Parathyroid adenoma (tissue), 2 donors: ENCODE results near the gene TDP2.
"Not testable (repeated sequence)": the region's sequence is repeated elsewhere in the genome, so short reads cannot be mapped to it uniquely, and the experiment has no call there.

Source experiments
- H2AFZ ChIP-seq: fragments of 300-600 bp; sonication (generic); one replicate; pipeline ENCODE4 v1.7.0; 2017; ENCODE audit warnings: antibody characterized with exemption, mild to moderate bottlenecking
- H3K27ac ChIP-seq: fragments of 300-600 bp; sonication (generic); one replicate; pipeline ENCODE4 v1.7.0; 2017
- H3K27me3 ChIP-seq: fragments of 300-600 bp; sonication (generic); one replicate; pipeline ENCODE4 v1.7.0; 2017; ENCODE audit warnings: low read length; ENCODE audit not compliant: control insufficient read depth, insufficient read depth
- H3K36me3 ChIP-seq: fragments of 300-600 bp; sonication (generic); one replicate; pipeline ENCODE4 v1.7.0; 2017; ENCODE audit warnings: low read length; ENCODE audit not compliant: control insufficient read depth, insufficient read depth
- H3K4me1 ChIP-seq: fragments of 300-600 bp; sonication (generic); one replicate; pipeline ENCODE4 v1.7.0; 2017; ENCODE audit warnings: control low read depth
- H3K4me2 ChIP-seq: fragments of 300-600 bp; sonication (generic); one replicate; pipeline ENCODE4 v1.7.0; 2017; ENCODE audit warnings: low read length
- H3K4me3 ChIP-seq: fragments of 300-600 bp; sonication (generic); one replicate; pipeline ENCODE4 v1.7.0; 2017; ENCODE audit warnings: low read depth, low read length
- H3K79me2 ChIP-seq: fragments of 300-600 bp; sonication (generic); one replicate; pipeline ENCODE4 v1.7.0; 2017; ENCODE audit warnings: control low read depth
- H3K9ac ChIP-seq: fragments of 300-600 bp; sonication (generic); one replicate; pipeline ENCODE4 v1.7.0; 2017; ENCODE audit warnings: mild to moderate bottlenecking
- H3K9me3 ChIP-seq: fragments of 300-600 bp; sonication (generic); one replicate; pipeline ENCODE4 v1.7.0; 2017; ENCODE audit warnings: low read length; ENCODE audit not compliant: control insufficient read depth
- TF ChIP-seq, protein P1 (sequence below): fragments of 300-600 bp; sonication (generic); IDR thresholded peaks from one replicate; pipeline ENCODE4 v1.7.0; 2017; ENCODE audit warnings: antibody characterized with exemption, mild to moderate bottlenecking
- donor health status: primary hyperparathyroidism.

Gene TDP2

DNA sequence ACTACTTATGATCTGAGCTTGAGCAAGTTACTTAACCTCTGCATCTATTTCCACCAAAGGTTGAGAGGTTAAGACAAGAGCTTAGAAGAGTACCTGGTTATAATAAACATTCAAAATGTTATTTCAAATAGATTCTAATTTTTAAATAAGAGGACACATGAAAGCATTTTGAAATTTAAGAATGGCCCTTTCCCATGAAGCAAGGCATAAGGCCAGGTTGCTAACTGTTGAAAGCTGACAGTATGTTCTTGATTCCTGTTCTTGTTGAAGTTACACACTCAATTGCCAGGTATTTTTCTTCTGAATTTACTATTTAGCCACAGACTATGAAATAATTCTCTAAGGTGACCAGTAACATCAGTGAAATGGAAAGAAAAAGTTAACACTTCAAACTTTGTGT lies 37.8 kb upstream of the TDP2 start:
- H3K36me3 ChIP-seq, result no peaks in the 10 kb centered on the region
- H3K4me2 ChIP-seq, result no peak overlapping the region
- no peaks in the 10 kb centered on the region for H3K27me3 ChIP-seq
- H3K4me1 ChIP-seq, result no peaks in the 10 kb centered on the region
- H3K9ac ChIP-seq, result no peak overlapping the region
- TF ChIP-seq, protein P1, sequence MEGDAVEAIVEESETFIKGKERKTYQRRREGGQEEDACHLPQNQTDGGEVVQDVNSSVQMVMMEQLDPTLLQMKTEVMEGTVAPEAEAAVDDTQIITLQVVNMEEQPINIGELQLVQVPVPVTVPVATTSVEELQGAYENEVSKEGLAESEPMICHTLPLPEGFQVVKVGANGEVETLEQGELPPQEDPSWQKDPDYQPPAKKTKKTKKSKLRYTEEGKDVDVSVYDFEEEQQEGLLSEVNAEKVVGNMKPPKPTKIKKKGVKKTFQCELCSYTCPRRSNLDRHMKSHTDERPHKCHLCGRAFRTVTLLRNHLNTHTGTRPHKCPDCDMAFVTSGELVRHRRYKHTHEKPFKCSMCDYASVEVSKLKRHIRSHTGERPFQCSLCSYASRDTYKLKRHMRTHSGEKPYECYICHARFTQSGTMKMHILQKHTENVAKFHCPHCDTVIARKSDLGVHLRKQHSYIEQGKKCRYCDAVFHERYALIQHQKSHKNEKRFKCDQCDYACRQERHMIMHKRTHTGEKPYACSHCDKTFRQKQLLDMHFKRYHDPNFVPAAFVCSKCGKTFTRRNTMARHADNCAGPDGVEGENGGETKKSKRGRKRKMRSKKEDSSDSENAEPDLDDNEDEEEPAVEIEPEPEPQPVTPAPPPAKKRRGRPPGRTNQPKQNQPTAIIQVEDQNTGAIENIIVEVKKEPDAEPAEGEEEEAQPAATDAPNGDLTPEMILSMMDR, result no peak
- no peak overlapping the region for H3K27ac ChIP-seq
- no peaks in the 10 kb centered on the region for H3K79me2 ChIP-seq
- no peak overlapping the region for H3K4me3 ChIP-seq
- H2AFZ ChIP-seq, result no peak overlapping the region
- no peaks in the 10 kb centered on the region for H3K9me3 ChIP-seq

DNA sequence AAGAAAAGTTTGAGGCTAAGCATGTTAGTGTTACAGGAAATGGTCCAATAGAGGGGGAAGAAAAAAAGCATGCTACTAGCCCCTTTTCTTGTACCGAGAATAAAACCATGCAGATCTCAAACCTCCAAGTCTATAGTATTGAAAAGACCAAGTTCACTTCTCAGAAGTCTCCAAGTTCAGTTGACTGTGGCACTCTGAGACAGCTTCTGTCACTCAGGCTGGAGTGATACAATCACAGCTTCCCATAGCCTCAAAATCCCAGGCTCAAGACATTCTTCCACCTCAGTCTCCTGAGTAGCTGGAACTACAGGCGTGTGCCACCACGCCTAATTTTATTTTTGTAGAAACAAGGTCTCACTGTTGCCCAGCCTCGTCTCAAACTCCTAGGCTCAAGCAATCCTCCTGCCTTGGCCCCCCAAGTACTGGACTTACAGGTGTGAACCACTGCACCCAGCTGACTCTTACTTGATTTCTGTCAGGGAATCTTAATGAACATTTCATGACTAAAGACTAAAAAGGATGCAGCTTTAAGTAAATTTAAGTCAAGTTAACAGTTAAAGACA lies 36.1 kb upstream of the TDP2 start:
- H3K27ac ChIP-seq, result no peak overlapping the region
- H3K4me2 ChIP-seq, result no peak overlapping the region
- H3K79me2 ChIP-seq, result no peaks in the 10 kb centered on the region
- no peaks in the 10 kb centered on the region for H3K9me3 ChIP-seq
- H3K27me3 ChIP-seq, result no peaks in the 10 kb centered on the region
- no peak overlapping the region for H2AFZ ChIP-seq
- no peak overlapping the region for H3K4me3 ChIP-seq
- no peak overlapping the region for H3K9ac ChIP-seq
- H3K4me1 ChIP-seq, result no peaks in the 10 kb centered on the region
- TF ChIP-seq, protein P1, result no peak
- no peaks in the 10 kb centered on the region for H3K36me3 ChIP-seq

- Histone ChIP-seq H3K4me2 (no peak overlapping the region), H3K36me3 (no peaks in the 10 kb centered on the region), H3K9ac (no peak overlapping the region), H3K27ac (no peak overlapping the region), H3K9me3 (no peaks in the 10 kb centered on the region), H3K27me3 (no peaks in the 10 kb centered on the region), H3K4me1 (no peaks in the 10 kb centered on the region), H2AFZ (no peak overlapping the region), H3K4me3 (no peak overlapping the region), H3K79me2 (no peaks in the 10 kb centered on the region)
- TF ChIP-seq, protein P1, result no peak
Observed at GRCh38 chr6:24699521-24700359, 33.0 kb upstream of the TDP2 start.

GRCh38 chr6:24696097-24696496 lies 29.4 kb upstream of the TDP2 start:
- no peak overlapping the region for H3K9ac ChIP-seq
- no peaks in the 10 kb centered on the region for H3K36me3 ChIP-seq
- no peaks in the 10 kb centered on the region for H3K27me3 ChIP-seq
- TF ChIP-seq, protein P1, result no peak
- H3K4me3 ChIP-seq, result no peak overlapping the region
- H3K79me2 ChIP-seq, result no peaks in the 10 kb centered on the region
- H2AFZ ChIP-seq, result no peak overlapping the region
- no peak overlapping the region for H3K27ac ChIP-seq
- no peak overlapping the region for H3K4me2 ChIP-seq
- H3K4me1 ChIP-seq, result no peaks in the 10 kb centered on the region
- no peaks in the 10 kb centered on the region for H3K9me3 ChIP-seq

DNA sequence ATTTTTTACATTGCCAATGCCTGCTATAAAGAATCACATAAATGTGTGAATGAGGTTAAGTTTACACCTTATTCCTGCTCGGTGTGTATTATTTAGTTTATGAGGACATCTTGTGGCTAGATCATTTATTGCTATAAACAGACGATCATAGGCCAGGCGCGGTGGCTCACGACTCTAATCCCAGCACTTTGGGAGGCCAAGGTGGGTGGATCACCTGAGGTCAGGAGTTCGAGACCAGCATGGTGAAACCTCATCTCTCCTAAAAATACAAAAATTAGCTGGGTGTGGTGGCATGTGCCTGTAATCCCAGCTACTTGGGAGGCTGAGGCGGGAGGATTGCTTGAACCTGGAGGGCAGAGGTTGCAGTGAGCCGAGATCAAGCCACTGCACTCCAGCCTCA lies 28.9 kb upstream of the TDP2 start:
- not testable (repeated sequence) for H3K4me1 ChIP-seq, H2AFZ ChIP-seq, H3K9me3 ChIP-seq, H3K9ac ChIP-seq, H3K4me2 ChIP-seq, H3K36me3 ChIP-seq, H3K27ac ChIP-seq, H3K79me2 ChIP-seq, H3K27me3 ChIP-seq, H3K4me3 ChIP-seq
- TF ChIP-seq, protein P1, result peak; percentile 62
